Testis (tissue), 3 donors: ENCODE data around the gene ERI3. TPM values are rescaled to one million over a fixed set of nuclear protein-coding genes. Genes with fewer than 3 reads are reported as not detected.
A peak's percentile ranks its signal among the peaks of the same experiment; 100 is the strongest.

Experiments used
- DNase-seq: peaks from one replicate; pipeline ENCODE4 v3.0.0-alpha.2; 2019
- H3K27ac ChIP-seq, 2 donors: fragments of 200-600 bp; sonication (generic); one replicate each; pipeline ENCODE4 v1.5.1; 2019
- H3K27me3 ChIP-seq: fragments of 200-600 bp; sonication (generic); one replicate; pipeline ENCODE4 v1.5.1; 2019
- H3K36me3 ChIP-seq: fragments of 200-600 bp; sonication (generic); one replicate; pipeline ENCODE4 v1.5.1; 2017; ENCODE audit warnings: low read depth; ENCODE audit errors: missing control alignments
- H3K4me1 ChIP-seq: fragments of 200-600 bp; sonication (generic); one replicate; pipeline ENCODE4 v1.5.1; 2019
- H3K4me3 ChIP-seq, 2 donors: fragments of 200-600 bp; sonication (generic); one replicate each; pipeline ENCODE4 v1.5.1; 2017 to 2019
- H3K9me3 ChIP-seq: fragments of 200-600 bp; sonication (generic); one replicate; pipeline ENCODE4 v1.5.1; 2017
- CTCF ChIP-seq, 3 experiments: fragments of 450-650 bp in 2 of 3; fragments of 200-600 bp in 1 of 3; sonication (generic) in 1 of 3; IDR thresholded peaks; one replicate each; pipeline ENCODE4 v1.5.1; 2016 to 2019; ENCODE audit warnings: antibody characterized with exemption in 3 of 3, mild to moderate bottlenecking in 2 of 3, moderate library complexity in 1 of 3
- POLR2A ChIP-seq: fragments of 450-650 bp; IDR thresholded peaks from one replicate; pipeline ENCODE4 v1.6.1; 2017; ENCODE audit warnings: antibody characterized with exemption, mild to moderate bottlenecking, moderate library complexity
- WGBS, 2 donors: methylation state at CpG; one replicate each; pipeline ENCODE4 v1.1.5; 2018; 5-methylcytosine and 5-hydroxymethylcytosine counted together
- intact Hi-C: fragments of 100-400 bp; cut with DNase I; formaldehyde crosslinking; loops from one replicate; pipeline ENCODE4 v1.15.1; 2023; ENCODE audit warnings: low total_unique reads
- polyA plus RNA-seq: library from polyadenylated mRNA; stranded (reverse); fragments of 350-450 nt; fragmentation: Illumina TruSeq; extraction: RNeasy Lipid Tissue Mini Kit (QIAGEN cat#74804); gene quantifications from one replicate; pipeline ENCODE4 v1.2.3, GENCODE V29; 2014; ENCODE audit warnings: low read depth, low replicate concordance; ENCODE audit not compliant: insufficient read depth
- total RNA-seq, 2 donors: library from RNA; depleted of rRNA; stranded (reverse); fragments of >200 nt; gene quantifications; one replicate each; pipeline ENCODE4 v1.2.3, GENCODE V29; 2016

Gene ERI3
- total and polyA plus RNA-seq, 3 donors from 2014 or later = 104 to 140 (median 109) TPM

GRCh38 chr1:44239331-44239960 lies 115.6 kb downstream of the ERI3 start:
- peak; percentile 67 for DNase-seq
- WGBS, 2 donors = 22 to 59% methylated on average over 8 of the region's 8 CpGs
- Histone ChIP-seq H3K27ac (peak overlapping the region; percentile 72 to 91), H3K4me1 (peaks cover 31% of the 10 kb centered on the region), H3K27me3 (no peaks in the 10 kb centered on the region), H3K4me3 (no peak overlapping the region), H3K36me3 (no peaks in the 10 kb centered on the region), H3K9me3 (no peaks in the 10 kb centered on the region)
- TF ChIP-seq CTCF (IDR thresholded peaks at IDR 0.05) (no peak), POLR2A (no peak)
- intact Hi-C loops = no loop called here

- intact Hi-C loops = no loop called here
- 43 to 60% methylated on average over 3 to 4 of the region's 4 CpGs for WGBS, 2 donors
- peak overlapping the region; percentile 72 to 91 for H3K27ac ChIP-seq
- no peaks in the 10 kb centered on the region for H3K27me3 ChIP-seq
- H3K4me3 ChIP-seq = no peak overlapping the region
- DNase-seq = no peak
- no peaks in the 10 kb centered on the region for H3K9me3 ChIP-seq
- peaks cover 31% of the 10 kb centered on the region for H3K4me1 ChIP-seq
- no peaks in the 10 kb centered on the region for H3K36me3 ChIP-seq
- TF ChIP-seq POLR2A (no peak), CTCF (IDR thresholded peaks at IDR 0.05) (no peak)
Observed at GRCh38 chr1:44238660-44239059, 116.4 kb downstream of the ERI3 start.

DNA sequence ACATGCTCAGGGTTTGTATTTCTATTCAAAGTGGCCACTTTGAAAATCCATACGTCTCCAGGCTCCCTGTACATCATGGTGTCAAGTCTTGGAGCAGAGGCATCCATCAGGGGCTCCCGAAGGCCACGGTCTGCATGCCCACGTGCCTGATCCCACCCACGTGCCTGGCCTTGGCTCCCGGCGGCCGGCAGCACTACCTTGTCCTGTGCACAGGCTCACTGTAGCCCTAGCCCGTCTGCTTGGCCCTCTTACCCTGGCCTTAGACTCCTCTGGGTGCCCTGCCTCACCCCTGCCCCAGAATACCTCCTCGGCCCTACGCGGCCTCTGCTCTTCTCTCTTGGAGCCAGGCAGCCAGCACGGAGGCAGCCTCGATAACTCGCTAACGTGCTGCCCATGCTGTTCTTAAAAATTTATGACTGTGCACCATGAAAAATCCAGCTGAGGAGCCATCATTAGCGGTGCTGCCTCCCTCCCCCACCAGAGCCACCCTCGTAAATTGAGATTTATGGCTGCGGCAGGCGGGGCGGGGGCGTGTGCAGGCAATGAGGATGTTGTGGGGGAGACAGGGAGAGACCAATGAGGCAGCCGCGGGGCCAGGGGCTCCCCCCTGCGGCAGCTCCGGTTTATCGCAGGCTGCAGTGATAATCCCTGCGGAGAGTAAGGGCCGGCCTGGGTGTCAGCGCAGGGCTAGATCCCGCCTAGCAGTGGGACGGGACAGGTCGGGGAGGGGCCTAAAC lies 117.2 kb downstream of the ERI3 start:
- Histone ChIP-seq H3K4me3 (no peak overlapping the region), H3K27ac (no peak overlapping the region), H3K27me3 (no peaks in the 10 kb centered on the region), H3K9me3 (no peaks in the 10 kb centered on the region), H3K36me3 (no peaks in the 10 kb centered on the region), H3K4me1 (peaks cover 31% of the 10 kb centered on the region)
- intact Hi-C loops = no loop called here
- peak in 2 of 3 experiments; percentile 28 to 46 for TF ChIP-seq CTCF (IDR thresholded peaks at IDR 0.05)
- no peak for TF ChIP-seq POLR2A
- peak; percentile 55 for DNase-seq
- WGBS, 2 donors = 64 to 81% methylated on average over 22 to 33 of the region's 33 CpGs

DNA sequence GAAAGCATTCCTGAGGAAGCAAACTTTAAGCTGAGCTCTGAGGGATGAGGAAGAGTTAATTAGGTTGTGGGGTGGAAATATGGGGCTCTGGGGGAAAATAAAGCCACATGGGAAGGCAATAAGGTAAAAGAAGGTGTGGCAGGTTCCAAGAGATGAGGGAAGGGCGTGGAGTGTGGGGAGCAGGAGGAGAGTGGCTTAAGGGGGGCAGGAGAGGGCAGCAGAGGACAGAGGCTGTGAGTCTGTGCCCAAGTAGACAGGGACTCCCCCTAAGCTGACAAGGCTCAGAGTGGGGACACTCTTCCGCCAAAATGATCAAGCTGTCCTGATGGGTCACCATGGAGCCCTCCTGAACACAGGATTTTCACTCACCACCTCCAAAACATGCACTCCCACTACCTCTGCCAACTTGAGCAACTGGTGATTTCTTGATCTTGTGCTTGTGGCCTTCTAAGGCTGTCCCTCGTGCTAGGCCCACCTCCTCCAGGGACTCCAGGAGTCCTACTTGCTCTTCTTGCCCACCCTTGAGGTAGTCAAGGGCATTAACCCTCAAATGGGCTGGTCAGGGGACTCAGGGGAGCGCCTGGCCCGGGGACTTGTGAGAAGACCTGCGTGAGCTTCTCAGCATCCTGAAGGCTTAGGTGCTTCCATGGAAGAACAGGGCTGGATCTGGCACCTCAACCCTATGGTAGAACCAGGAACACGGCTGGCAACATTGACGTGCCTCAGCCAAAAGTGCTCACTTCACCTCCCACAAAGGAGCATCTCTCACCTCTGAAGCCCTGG lies 118.4 kb downstream of the ERI3 start:
- intact Hi-C loops = no loop called here
- 95 to 98% methylated on average over 7 to 8 of the region's 8 CpGs for WGBS, 2 donors
- TF ChIP-seq CTCF (IDR thresholded peaks at IDR 0.05) = no peak
- TF ChIP-seq POLR2A = no peak

More for the DNA sequence above, 118.4 kb downstream of the ERI3 start:
- no peaks in the 10 kb centered on the region for H3K27me3 ChIP-seq
- H3K4me3 ChIP-seq = no peak overlapping the region
- no peaks in the 10 kb centered on the region for H3K9me3 ChIP-seq
- H3K4me1 ChIP-seq = peaks cover 31% of the 10 kb centered on the region
- no peaks in the 10 kb centered on the region for H3K36me3 ChIP-seq
- no peak for DNase-seq
- H3K27ac ChIP-seq = no peak overlapping the region
